Panc1 (cell line): ENCODE data around the gene CPEB1. TPM values are rescaled to one million over a fixed set of nuclear protein-coding genes. Genes with fewer than 3 reads are reported as not detected.
A peak's percentile ranks its signal among the peaks of the same experiment; 100 is the strongest.
"Not testable (repeated sequence)": the region's sequence is repeated elsewhere in the genome, so short reads cannot be mapped to it uniquely, and the experiment has no call there.

Experiments
- ATAC-seq: fragments of 200-7000 bp; cut with Tn5 transposase; 2 replicates; pipeline ENCODE4 v1.9.1; 2020; ENCODE audit warnings: mild to moderate bottlenecking, moderate library complexity
- BruUV-seq: library from RNA; stranded (reverse); fragments of 400-500 nt; replicated peaks from 2 replicates; lab custom pipeline; 2021; lab: Mats Ljungman, UMichigan
- CTCF ChIA-PET: fragments of 300-600 bp; sonication (Branson Sonifier 250); formaldehyde crosslinking; loops from one replicate; lab custom pipeline; 2022; ENCODE audit warnings: antibody characterized with exemption; lab: Charles Lee
- POLR2A ChIA-PET: fragments of 300-600 bp; sonication (Branson Sonifier 250); formaldehyde crosslinking; loops from one replicate; lab custom pipeline; 2022; ENCODE audit warnings: antibody characterized with exemption; lab: Charles Lee
- DNase-seq: peaks from one replicate; pipeline ENCODE4 v3.0.0-alpha.2; 2010; ENCODE audit warnings: low read depth, low spot score
- H3K27ac ChIP-seq: 2 replicates; pipeline ENCODE4 v1.5.1; 2011; ENCODE audit warnings: mild to moderate bottlenecking, low read length, inconsistent platforms
- H3K27me3 ChIP-seq: fragments of 200-500 bp; sonication (Bioruptor generic); 2 replicates; pipeline ENCODE4 v1.6.0; 2014; ENCODE audit warnings: low read length, inconsistent platforms; ENCODE audit not compliant: control insufficient read depth, insufficient read depth
- H3K36me3 ChIP-seq: fragments of 200-500 bp; sonication (Bioruptor generic); 2 replicates; pipeline ENCODE4 v1.5.1; 2014; ENCODE audit warnings: inconsistent platforms, mild to moderate bottlenecking, low read length, moderate library complexity; ENCODE audit not compliant: control insufficient read depth, insufficient read depth
- H3K4me1 ChIP-seq: 2 replicates; pipeline ENCODE4 v1.5.1; 2011; ENCODE audit warnings: inconsistent platforms, mild to moderate bottlenecking, low read length, moderate library complexity; ENCODE audit not compliant: control insufficient read depth, insufficient read depth
- H3K4me3 ChIP-seq, 2 experiments: 2 replicates each; pipeline ENCODE4 v1.5.1; 2011 to 2012; ENCODE audit warnings: low read depth in 2 of 2, low read length in 2 of 2, mild to moderate bottlenecking in 2 of 2, inconsistent platforms in 1 of 2, moderate library complexity in 1 of 2
- H3K9me3 ChIP-seq: fragments of 200-500 bp; sonication (Bioruptor generic); 2 replicates; pipeline ENCODE4 v1.5.1; 2014; ENCODE audit warnings: low read depth, mild to moderate bottlenecking, inconsistent platforms, low read length, moderate library complexity; ENCODE audit not compliant: control insufficient read depth, insufficient read depth
- CTCF ChIP-seq: fragments of 450-650 bp; IDR thresholded peaks from 2 replicates; pipeline ENCODE4 v1.5.1; 2017; ENCODE audit warnings: mild to moderate bottlenecking
- POLR2AphosphoS5 ChIP-seq: IDR thresholded peaks from 2 replicates; pipeline ENCODE4 v1.6.1; 2012; ENCODE audit warnings: mild to moderate bottlenecking, low read depth, low read length, moderate library complexity
- REST ChIP-seq, 2 experiments: IDR thresholded peaks; 2 replicates each; pipeline ENCODE4 v1.6.1; 2011 to 2012; ENCODE audit warnings: low read depth in 2 of 2, control low read depth in 1 of 2, low read length in 1 of 2, mild to moderate bottlenecking in 1 of 2, moderate library complexity in 1 of 2; ENCODE audit not compliant: insufficient read depth in 1 of 2
- SIN3A ChIP-seq: IDR thresholded peaks from 2 replicates; pipeline ENCODE4 v1.6.1; 2012; ENCODE audit warnings: low read depth, mild to moderate bottlenecking, low read length, moderate library complexity, borderline replicate concordance; ENCODE audit not compliant: insufficient read depth
- TCF7L2 ChIP-seq: IDR thresholded peaks from 2 replicates; pipeline ENCODE4 v1.6.1; 2011; ENCODE audit warnings: mild to moderate bottlenecking, low read depth, low read length, inconsistent platforms
- in situ Hi-C: cut with HindIII; loops from 2 replicates; pipeline ENCODE4 v1.10.0; 2016; ENCODE audit warnings: low sequenced_read_pairs, low pct_unique_long_range_greater_than_20kb
- intact Hi-C: fragments of 100-400 bp; cut with micrococcal nuclease; formaldehyde crosslinking; loops from one replicate; pipeline ENCODE4 v1.10.0; 2022; ENCODE audit not compliant: unreplicated experiment
- total RNA-seq: library from RNA; stranded (reverse); gene quantifications from one replicate; pipeline ENCODE4 v1.2.1, GENCODE V29; 2021; ENCODE audit not compliant: unreplicated experiment

CPEB1 gene
- total RNA-seq, 1 experiment from 2014 or later, result 19.5 TPM

- Histone ChIP-seq H3K27me3 (no peaks in the 10 kb centered on the region), H3K4me3 (no peak overlapping the region), H3K27ac (no peak overlapping the region), H3K36me3 (no peaks in the 10 kb centered on the region), H3K4me1 (peaks cover 7% of the 10 kb centered on the region), H3K9me3 (no peaks in the 10 kb centered on the region)
- intact Hi-C loops, result no loop called here
- ChIA-PET CTCF (no interaction called here), POLR2A (no interaction called here)
- in situ Hi-C loops, result no loop called here
- TF ChIP-seq REST (IDR thresholded peaks at IDR 0.05; ENCODE audit: insufficient read depth in 1 of 2, low read depth in 2 of 2, low read length in 1 of 2), result no peak
- no peak for TF ChIP-seq TCF7L2
- TF ChIP-seq SIN3A, result no peak
- TF ChIP-seq CTCF, result no peak
- TF ChIP-seq POLR2AphosphoS5, result no peak
- no peak for ATAC-seq
- no TSS peak for BruUV-seq
- DNase-seq, result no peak
Measured at GRCh38 chr15:82530006-82530405, 117.2 kb downstream of the CPEB1 start.

GRCh38 chr15:82513587-82513986 is 133.6 kb downstream of the CPEB1 start:
- ATAC-seq, POLR2A ChIA-PET, in situ Hi-C loops, BruUV-seq, H3K27ac ChIP-seq, H3K36me3 ChIP-seq, H3K4me1 ChIP-seq, H3K4me3 ChIP-seq, H3K9me3 ChIP-seq, intact Hi-C loops, CTCF ChIA-PET, H3K27me3 ChIP-seq, DNase-seq: not testable (repeated sequence)

- H3K27me3 ChIP-seq, DNase-seq, intact Hi-C loops, H3K4me3 ChIP-seq, POLR2A ChIA-PET, H3K9me3 ChIP-seq, CTCF ChIA-PET, BruUV-seq, in situ Hi-C loops, H3K27ac ChIP-seq, H3K36me3 ChIP-seq, H3K4me1 ChIP-seq: not testable (repeated sequence)
- ATAC-seq, result peak; percentile 30; the same call in 1 of the 2 replicates
Measured at GRCh38 chr15:82507693-82508092, 139.5 kb downstream of the CPEB1 start.

GRCh38 chr15:82507087-82507486 is 140.1 kb downstream of the CPEB1 start:
- H3K36me3 ChIP-seq, H3K4me1 ChIP-seq, H3K27me3 ChIP-seq, POLR2A ChIA-PET, DNase-seq, H3K27ac ChIP-seq, ATAC-seq, CTCF ChIA-PET, in situ Hi-C loops, H3K4me3 ChIP-seq, intact Hi-C loops, H3K9me3 ChIP-seq: not testable (repeated sequence)
- BruUV-seq, result TSS peak; percentile 44

- in situ Hi-C loops, H3K27ac ChIP-seq, DNase-seq, H3K4me3 ChIP-seq, ATAC-seq, H3K4me1 ChIP-seq, POLR2A ChIA-PET, H3K36me3 ChIP-seq, BruUV-seq, H3K9me3 ChIP-seq, CTCF ChIA-PET, H3K27me3 ChIP-seq, intact Hi-C loops: not testable (repeated sequence)
Measured at GRCh38 chr15:82505842-82506241, 141.3 kb downstream of the CPEB1 start.
